Fibroblast of mammary gland (primary cell): ENCODE data around the gene DGAT2.

Experiments
- DNase-seq: peaks from one replicate; pipeline ENCODE4 v3.0.0-alpha.2; 2010; ENCODE audit warnings: low read depth
- H3K4me3 ChIP-seq: 2 replicates; pipeline ENCODE4 v1.5.1; 2011; ENCODE audit warnings: low read depth, mild to moderate bottlenecking, low read length, moderate library complexity; ENCODE audit not compliant: control insufficient read depth
- CTCF ChIP-seq: conservative IDR thresholded peaks from 2 replicates; pipeline ENCODE4 v1.5.1; 2011; ENCODE audit warnings: low read depth, low read length, inconsistent platforms; ENCODE audit not compliant: control insufficient read depth, insufficient read depth

DGAT2 gene

GRCh38 chr11:75778962-75779361 lies 10.4 kb downstream of the DGAT2 start:
- no peak for TF ChIP-seq CTCF
- no peak overlapping the region for H3K4me3 ChIP-seq
- DNase-seq: no peak

GRCh38 chr11:75779960-75780359 lies 11.4 kb downstream of the DGAT2 start:
- TF ChIP-seq CTCF: no peak
- no peak overlapping the region for H3K4me3 ChIP-seq
- DNase-seq: no peak

- TF ChIP-seq CTCF: no peak
- H3K4me3 ChIP-seq: no peak overlapping the region
- no peak for DNase-seq
Observed at GRCh38 chr11:75780888-75781287, 12.3 kb downstream of the DGAT2 start.

- TF ChIP-seq CTCF: no peak
- H3K4me3 ChIP-seq: no peak overlapping the region
- no peak for DNase-seq
Observed at GRCh38 chr11:75781296-75781695, 12.7 kb downstream of the DGAT2 start.

GRCh38 chr11:75781831-75782230 lies 13.3 kb downstream of the DGAT2 start:
- DNase-seq: no peak
- no peak overlapping the region for H3K4me3 ChIP-seq
- TF ChIP-seq CTCF: no peak

- no peak for TF ChIP-seq CTCF
- no peak for DNase-seq
- no peak overlapping the region for H3K4me3 ChIP-seq
Observed at GRCh38 chr11:75782540-75783263, 14.1 kb downstream of the DGAT2 start.
